GM21529 (cell line): ENCODE measurements around the gene RABEP1.
"Not testable (repeated sequence)": the region's sequence is repeated elsewhere in the genome, so short reads cannot be mapped to it uniquely, and the experiment has no call there.

ENCODE experiments used
- ATAC-seq: cut with Tn5 transposase; IDR thresholded peaks from one replicate; pipeline ENCODE4 v1.9.1; 2021; ENCODE audit not compliant: unreplicated experiment

RABEP1 gene

GRCh38 chr17:5281814-5282641, at the start of gene RABEP1:
RABEP1 (plus strand) TSS chr17:5282284; CDS start chr17:5282487, 203 bp downstream.
- ATAC-seq = peak; percentile 63

GRCh38 chr17:5233492-5233891, 48.6 kb upstream of the RABEP1 start:
- ATAC-seq = not testable (repeated sequence)

- ATAC-seq = peak; percentile 62
These were observed 47.2 kb upstream of the RABEP1 start, which contains the start of gene SCIMP for GRCh38 chr17:5234645-5235576. SCIMP (minus strand) TSS chr17:5234860; CDS start chr17:5234755, 105 bp downstream.

GRCh38 chr17:5236938-5237540, 45.0 kb upstream of the RABEP1 start:
- no peak for ATAC-seq

GRCh38 chr17:5237541-5238016, 44.5 kb upstream of the RABEP1 start:
- peak; percentile 31 for ATAC-seq

GRCh38 chr17:5238333-5238732, 43.8 kb upstream of the RABEP1 start:
- no peak for ATAC-seq

GRCh38 chr17:5239769-5240168, 42.3 kb upstream of the RABEP1 start:
- ATAC-seq = not testable (repeated sequence)

- ATAC-seq = no peak
These were observed 40.0 kb upstream of the RABEP1 start for GRCh38 chr17:5241861-5242671.

GRCh38 chr17:5247621-5248020, 34.5 kb upstream of the RABEP1 start:
- ATAC-seq = no peak

GRCh38 chr17:5248821-5249479, 33.1 kb upstream of the RABEP1 start:
- no peak for ATAC-seq

- no peak for ATAC-seq
These were observed 32.5 kb upstream of the RABEP1 start for GRCh38 chr17:5249615-5250014.

GRCh38 chr17:5254414-5254813, 27.7 kb upstream of the RABEP1 start:
- ATAC-seq = no peak

GRCh38 chr17:5254903-5255521, 27.1 kb upstream of the RABEP1 start:
- ATAC-seq = no peak

- no peak for ATAC-seq
These were observed 25.0 kb upstream of the RABEP1 start for GRCh38 chr17:5257124-5257523.

GRCh38 chr17:5260542-5260941, 21.5 kb upstream of the RABEP1 start:
- ATAC-seq = no peak

GRCh38 chr17:5262416-5262991, 19.6 kb upstream of the RABEP1 start:
- ATAC-seq = no peak

- no peak for ATAC-seq
These were observed 18.6 kb upstream of the RABEP1 start for GRCh38 chr17:5263441-5263840.

GRCh38 chr17:5264893-5265292, 17.2 kb upstream of the RABEP1 start:
- no peak for ATAC-seq
